ENCODE data around the gene FZD4. TPM values are rescaled to one million over a fixed set of nuclear protein-coding genes. Genes with fewer than 3 reads are reported as not detected.
"Not testable (repeated sequence)": the region's sequence is repeated elsewhere in the genome, so short reads cannot be mapped to it uniquely, and the experiment has no call there.

Gene FZD4
- total RNA-seq, 2 experiments from 2014 or later, result 0.38 to 0.42 TPM

- Mint-ChIP-seq H3K27ac (no peak overlapping the region), H3K9me3 (no peaks in the 10 kb centered on the region), H3K27me3 (ENCODE audit: low read depth) (no peaks in the 10 kb centered on the region), H3K4me1 (ENCODE audit: low read depth) (peaks cover 4% of the 10 kb centered on the region), H3K36me3 (ENCODE audit: low read depth) (no peaks in the 10 kb centered on the region), H3K4me3 (no peak overlapping the region)
- DNase-seq, result no peak
- CTCF ChIA-PET, result interaction anchor here (5.8 kb wide), 1 partner anchor 45 kb away, joined by 38 read pairs; no protein-coding TSS in a partner anchor
- intact Hi-C loops (cut with micrococcal nuclease), result no loop called here
Measured at GRCh38 chr11:86916330-86916729, 38.9 kb downstream of the FZD4 start.

- H3K4me3 Mint-ChIP-seq; H3K9me3 Mint-ChIP-seq; DNase-seq; intact Hi-C loops (cut with micrococcal nuclease); H3K4me1 Mint-ChIP-seq (ENCODE audit: low read depth); H3K36me3 Mint-ChIP-seq (ENCODE audit: low read depth); H3K27ac Mint-ChIP-seq; H3K27me3 Mint-ChIP-seq (ENCODE audit: low read depth): not testable (repeated sequence)
- CTCF ChIA-PET, result interaction anchor here (5.8 kb wide), 1 partner anchor 45 kb away, joined by 38 read pairs; no protein-coding TSS in a partner anchor
Measured at GRCh38 chr11:86915850-86916249, 39.3 kb downstream of the FZD4 start.

GRCh38 chr11:86914865-86915519, 40.2 kb downstream of the FZD4 start:
- Mint-ChIP-seq H3K36me3 (ENCODE audit: low read depth) (no peaks in the 10 kb centered on the region), H3K4me1 (ENCODE audit: low read depth) (peaks cover 4% of the 10 kb centered on the region), H3K9me3 (no peaks in the 10 kb centered on the region), H3K27me3 (ENCODE audit: low read depth) (no peaks in the 10 kb centered on the region), H3K27ac (no peak overlapping the region), H3K4me3 (no peak overlapping the region)
- CTCF ChIA-PET, result no interaction called here
- DNase-seq, result no peak
- intact Hi-C loops (cut with micrococcal nuclease), result no loop called here

GRCh38 chr11:86912238-86912637, 43.0 kb downstream of the FZD4 start:
- Mint-ChIP-seq H3K9me3 (no peaks in the 10 kb centered on the region), H3K4me1 (ENCODE audit: low read depth) (peaks cover 4% of the 10 kb centered on the region), H3K4me3 (no peak overlapping the region), H3K27ac (no peak overlapping the region), H3K36me3 (ENCODE audit: low read depth) (no peaks in the 10 kb centered on the region), H3K27me3 (ENCODE audit: low read depth) (no peaks in the 10 kb centered on the region)
- intact Hi-C loops (cut with micrococcal nuclease), result no loop called here
- CTCF ChIA-PET, result interaction anchor here (0.7 to 1.1 kb wide), 3 partner anchors 42 to 228 kb away, joined by 3 to 4 read pairs (median 3); no protein-coding TSS in a partner anchor
- DNase-seq, result no peak

- H3K9me3 Mint-ChIP-seq, result no peaks in the 10 kb centered on the region
- no peak for DNase-seq
- no peaks in the 10 kb centered on the region for H3K4me1 Mint-ChIP-seq (ENCODE audit: low read depth)
- intact Hi-C loops (cut with micrococcal nuclease), result no loop called here
- no peaks in the 10 kb centered on the region for H3K36me3 Mint-ChIP-seq (ENCODE audit: low read depth)
- CTCF ChIA-PET, result no interaction called here
- H3K27ac Mint-ChIP-seq, result no peak overlapping the region
- H3K27me3 Mint-ChIP-seq (ENCODE audit: low read depth), result no peaks in the 10 kb centered on the region
- no peak overlapping the region for H3K4me3 Mint-ChIP-seq
Measured at GRCh38 chr11:86910592-86910991, 44.6 kb downstream of the FZD4 start.

GRCh38 chr11:86906198-86906597, 49.0 kb downstream of the FZD4 start:
- H3K4me1 Mint-ChIP-seq (ENCODE audit: low read depth), result no peaks in the 10 kb centered on the region
- CTCF ChIA-PET, result interaction anchor here (0.6 kb wide), 1 partner anchor 33 kb away, joined by 4 read pairs; no protein-coding TSS in a partner anchor
- intact Hi-C loops (cut with micrococcal nuclease), result no loop called here
- no peak overlapping the region for H3K4me3 Mint-ChIP-seq
- no peak for DNase-seq
- no peaks in the 10 kb centered on the region for H3K9me3 Mint-ChIP-seq
- H3K36me3 Mint-ChIP-seq (ENCODE audit: low read depth), result no peaks in the 10 kb centered on the region
- no peak overlapping the region for H3K27ac Mint-ChIP-seq
- H3K27me3 Mint-ChIP-seq (ENCODE audit: low read depth), result no peaks in the 10 kb centered on the region

GRCh38 chr11:86905252-86905651, 49.9 kb downstream of the FZD4 start:
- Mint-ChIP-seq H3K4me1 (ENCODE audit: low read depth) (no peaks in the 10 kb centered on the region), H3K4me3 (no peak overlapping the region), H3K9me3 (no peaks in the 10 kb centered on the region), H3K27ac (no peak overlapping the region), H3K27me3 (ENCODE audit: low read depth) (no peaks in the 10 kb centered on the region), H3K36me3 (ENCODE audit: low read depth) (no peaks in the 10 kb centered on the region)
- DNase-seq, result no peak
- intact Hi-C loops (cut with micrococcal nuclease), result no loop called here
- CTCF ChIA-PET, result no interaction called here

- Mint-ChIP-seq H3K36me3 (ENCODE audit: low read depth) (no peaks in the 10 kb centered on the region), H3K9me3 (no peaks in the 10 kb centered on the region), H3K27ac (no peak overlapping the region), H3K27me3 (ENCODE audit: low read depth) (no peaks in the 10 kb centered on the region), H3K4me3 (no peak overlapping the region), H3K4me1 (ENCODE audit: low read depth) (no peaks in the 10 kb centered on the region)
- intact Hi-C loops (cut with micrococcal nuclease), result no loop called here
- DNase-seq, result no peak
- CTCF ChIA-PET, result no interaction called here
Measured at GRCh38 chr11:86904001-86904400, 51.2 kb downstream of the FZD4 start.

GRCh38 chr11:86902345-86902744, 52.9 kb downstream of the FZD4 start:
- DNase-seq, result no peak
- Mint-ChIP-seq H3K4me3 (no peak overlapping the region), H3K36me3 (ENCODE audit: low read depth) (no peaks in the 10 kb centered on the region), H3K4me1 (ENCODE audit: low read depth) (no peaks in the 10 kb centered on the region), H3K9me3 (no peaks in the 10 kb centered on the region), H3K27me3 (ENCODE audit: low read depth) (no peaks in the 10 kb centered on the region), H3K27ac (no peak overlapping the region)
- CTCF ChIA-PET, result no interaction called here
- intact Hi-C loops (cut with micrococcal nuclease), result no loop called here

- H3K27me3 Mint-ChIP-seq (ENCODE audit: low read depth), result peaks cover under 1% of the 10 kb centered on the region
- H3K4me1 Mint-ChIP-seq (ENCODE audit: low read depth), result no peaks in the 10 kb centered on the region
- no peak overlapping the region for H3K4me3 Mint-ChIP-seq
- CTCF ChIA-PET, result no interaction called here
- H3K27ac Mint-ChIP-seq, result no peak overlapping the region
- intact Hi-C loops (cut with micrococcal nuclease), result no loop called here
- no peak for DNase-seq
- no peaks in the 10 kb centered on the region for H3K9me3 Mint-ChIP-seq
- H3K36me3 Mint-ChIP-seq (ENCODE audit: low read depth), result no peaks in the 10 kb centered on the region
Measured at GRCh38 chr11:86901599-86901998, 53.6 kb downstream of the FZD4 start.

GRCh38 chr11:86900162-86900561, 55.0 kb downstream of the FZD4 start:
- peaks cover 4% of the 10 kb centered on the region for H3K27me3 Mint-ChIP-seq (ENCODE audit: low read depth)
- H3K27ac Mint-ChIP-seq, result no peak overlapping the region
- CTCF ChIA-PET, result no interaction called here
- no peak for DNase-seq
- H3K9me3 Mint-ChIP-seq, result no peaks in the 10 kb centered on the region
- no peaks in the 10 kb centered on the region for H3K4me1 Mint-ChIP-seq (ENCODE audit: low read depth)
- no peaks in the 10 kb centered on the region for H3K36me3 Mint-ChIP-seq (ENCODE audit: low read depth)
- no peak overlapping the region for H3K4me3 Mint-ChIP-seq
- intact Hi-C loops (cut with micrococcal nuclease), result no loop called here

- H3K4me1 Mint-ChIP-seq (ENCODE audit: low read depth), result no peaks in the 10 kb centered on the region
- CTCF ChIA-PET, result no interaction called here
- H3K9me3 Mint-ChIP-seq, result no peaks in the 10 kb centered on the region
- intact Hi-C loops (cut with micrococcal nuclease), result no loop called here
- no peak for DNase-seq
- H3K27me3 Mint-ChIP-seq (ENCODE audit: low read depth), result peaks cover 6% of the 10 kb centered on the region
- no peaks in the 10 kb centered on the region for H3K36me3 Mint-ChIP-seq (ENCODE audit: low read depth)
- H3K4me3 Mint-ChIP-seq, result no peak overlapping the region
- no peak overlapping the region for H3K27ac Mint-ChIP-seq
Measured at GRCh38 chr11:86898689-86899088, 56.5 kb downstream of the FZD4 start.

GRCh38 chr11:86896441-86896841, 58.8 kb downstream of the FZD4 start:
- no peak overlapping the region for H3K27ac Mint-ChIP-seq
- intact Hi-C loops (cut with micrococcal nuclease), result no loop called here
- peaks cover 6% of the 10 kb centered on the region for H3K27me3 Mint-ChIP-seq (ENCODE audit: low read depth)
- CTCF ChIA-PET, result interaction anchor here (0.7 kb wide), 1 partner anchor 443 kb away, joined by 3 read pairs; no protein-coding TSS in a partner anchor
- no peak for DNase-seq
- no peak overlapping the region for H3K4me3 Mint-ChIP-seq
- no peaks in the 10 kb centered on the region for H3K9me3 Mint-ChIP-seq
- no peaks in the 10 kb centered on the region for H3K4me1 Mint-ChIP-seq (ENCODE audit: low read depth)
- H3K36me3 Mint-ChIP-seq (ENCODE audit: low read depth), result no peaks in the 10 kb centered on the region
